Neural progenitor cell (in vitro differentiated cells): ENCODE measurements around the gene DEGS1.

Source experiments
- CTCF ChIP-seq: fragments of 200-600 bp; sonication (generic); IDR thresholded peaks from 2 replicates; pipeline ENCODE4 v1.5.1; 2017; ENCODE audit warnings: antibody characterized with exemption, mild to moderate bottlenecking
- EZH2phosphoT487 ChIP-seq: fragments of 200-600 bp; sonication (generic); IDR thresholded peaks from 2 replicates; pipeline ENCODE4 v1.6.1; 2017; ENCODE audit warnings: antibody characterized with exemption

DNA sequence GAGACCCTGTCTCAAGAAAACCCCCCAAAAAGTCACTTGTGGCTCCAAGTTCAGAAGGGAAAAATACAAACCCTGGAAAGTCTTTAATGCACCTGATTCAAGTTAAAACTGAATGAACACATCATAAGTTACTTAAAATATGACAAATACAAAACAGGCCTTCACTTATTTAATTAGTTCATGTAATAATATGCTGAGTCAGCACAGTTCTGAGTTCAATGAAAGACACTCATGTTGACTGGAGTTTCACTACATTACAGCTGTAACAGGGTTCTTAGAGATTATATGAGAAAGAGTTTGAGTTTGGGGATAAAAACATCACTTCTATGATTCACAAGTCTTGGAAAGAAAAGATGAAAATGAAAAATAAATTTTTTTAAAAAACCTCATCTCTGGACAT is 51.0 kb downstream of the DEGS1 start:
- TF ChIP-seq CTCF (no peak), EZH2phosphoT487 (no peak)
